RPMI8226 (cell line): ENCODE data around the gene TMEM147.

Experiments used
- DNase-seq: peaks from one replicate; pipeline ENCODE4 v3.0.0-alpha.2; 2015

The TMEM147 gene, protein sequence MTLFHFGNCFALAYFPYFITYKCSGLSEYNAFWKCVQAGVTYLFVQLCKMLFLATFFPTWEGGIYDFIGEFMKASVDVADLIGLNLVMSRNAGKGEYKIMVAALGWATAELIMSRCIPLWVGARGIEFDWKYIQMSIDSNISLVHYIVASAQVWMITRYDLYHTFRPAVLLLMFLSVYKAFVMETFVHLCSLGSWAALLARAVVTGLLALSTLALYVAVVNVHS

DNA sequence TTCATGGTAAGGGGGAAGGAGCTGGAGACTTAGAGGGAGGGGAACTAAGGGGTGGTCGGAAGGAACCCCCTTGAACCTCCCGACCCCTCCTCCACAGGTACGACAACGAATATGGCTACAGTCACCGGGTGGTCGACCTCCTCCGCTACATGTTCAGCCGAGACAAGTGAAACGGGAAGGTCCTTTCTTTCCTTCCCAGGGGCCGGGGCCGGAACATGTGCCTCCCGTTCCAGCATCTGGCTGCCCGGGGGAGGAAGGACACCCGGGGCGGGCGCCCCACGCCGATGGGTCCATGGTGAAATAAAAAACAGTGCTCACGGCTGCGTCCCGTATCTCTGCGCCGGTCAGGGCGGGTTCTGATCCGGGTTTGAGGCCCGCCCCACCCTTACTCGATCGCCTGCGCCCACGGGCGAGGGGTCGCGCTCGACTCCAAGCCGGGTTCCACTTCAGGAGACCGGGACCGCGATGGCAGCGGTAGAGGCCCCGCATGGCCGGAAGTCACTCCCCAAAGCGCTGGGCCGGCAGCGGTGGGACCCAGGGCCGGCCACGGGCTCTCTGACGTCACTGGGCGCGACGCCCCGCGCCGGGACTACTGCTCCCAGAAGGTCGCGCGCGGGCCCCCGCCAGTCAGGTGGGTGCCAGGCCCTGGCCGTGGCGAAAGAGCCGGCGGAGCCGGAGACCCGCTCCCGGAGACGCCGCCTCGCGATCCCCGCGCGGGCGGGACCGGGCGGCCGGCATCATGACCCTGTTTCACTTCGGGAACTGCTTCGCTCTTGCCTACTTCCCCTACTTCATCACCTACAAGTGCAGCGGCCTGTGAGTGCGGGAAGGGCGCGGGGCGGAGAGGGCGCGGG lies at the start of gene TMEM147:
Gene TMEM147, plus strand, starts transcription at position 626 of the 854 bp plus-strand sequence. Its CDS starts 114 bp downstream, at position 740.
- peak; percentile 90 for DNase-seq

DNA sequence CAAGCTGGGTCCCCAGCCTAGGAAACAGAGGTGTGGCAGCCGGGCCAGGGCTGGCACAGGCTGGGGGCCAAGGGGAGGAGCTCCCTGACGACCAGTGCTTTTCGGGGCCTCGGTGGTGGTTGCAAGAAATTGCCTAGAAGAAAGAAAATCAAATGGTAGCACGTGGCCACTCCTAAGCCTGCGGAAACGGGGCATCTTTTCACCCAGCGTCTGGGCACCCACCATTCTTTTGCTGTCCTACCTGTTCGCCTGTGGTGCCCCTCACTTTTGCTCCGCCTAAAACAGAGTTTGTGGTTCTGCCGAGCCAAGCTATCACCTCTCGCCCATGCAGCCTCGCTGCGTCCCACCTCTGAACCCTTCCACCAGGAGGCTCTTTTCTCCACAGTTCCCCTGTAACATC lies 48.0 kb upstream of the TMEM147 start:
- DNase-seq, result no peak

DNA sequence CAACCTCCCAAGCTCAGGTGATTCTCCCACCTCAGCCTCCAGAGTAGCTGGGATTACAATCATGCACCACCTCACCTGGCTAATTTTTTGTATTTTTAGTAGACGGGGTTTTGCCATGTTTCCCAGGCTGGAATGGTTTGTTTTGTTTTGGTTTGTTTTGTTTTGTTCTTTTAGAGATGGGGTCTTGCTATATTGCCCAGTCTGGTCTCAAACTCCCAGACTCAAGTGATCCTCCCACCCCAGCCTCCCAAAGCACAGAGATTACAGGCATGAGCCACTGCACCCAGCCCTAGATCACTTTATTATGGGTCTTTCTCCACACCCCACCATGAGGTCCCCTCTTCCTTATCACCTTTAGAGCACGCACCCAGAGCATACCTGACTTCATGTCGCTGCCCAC lies 47.2 kb upstream of the TMEM147 start:
- DNase-seq, result no peak

DNA sequence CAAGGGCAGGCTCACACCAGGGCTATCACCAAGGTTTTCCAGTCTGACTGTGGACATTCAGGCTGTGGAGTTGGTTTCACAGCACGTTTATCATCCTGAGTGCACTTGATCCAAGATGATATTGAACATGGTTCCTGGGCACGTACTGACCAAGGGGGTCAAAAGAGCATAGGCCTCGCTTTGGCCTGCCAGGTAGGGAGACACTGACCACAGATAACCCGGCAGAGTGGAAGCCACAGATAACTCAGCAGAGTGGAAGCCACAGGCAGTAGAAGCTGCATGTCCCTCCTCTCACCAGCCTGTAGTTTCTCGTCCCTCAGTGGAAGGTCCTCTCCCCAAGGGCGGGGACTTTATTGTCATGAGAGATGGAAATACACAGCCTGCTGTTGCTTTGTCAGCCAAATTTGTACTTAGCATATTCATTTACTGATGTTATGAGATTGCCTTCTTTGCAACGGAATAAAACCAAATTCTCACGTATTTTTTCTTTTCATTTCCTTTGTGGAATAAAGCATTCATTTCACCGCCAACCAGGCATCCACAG lies 46.4 kb upstream of the TMEM147 start:
- DNase-seq, result no peak

DNA sequence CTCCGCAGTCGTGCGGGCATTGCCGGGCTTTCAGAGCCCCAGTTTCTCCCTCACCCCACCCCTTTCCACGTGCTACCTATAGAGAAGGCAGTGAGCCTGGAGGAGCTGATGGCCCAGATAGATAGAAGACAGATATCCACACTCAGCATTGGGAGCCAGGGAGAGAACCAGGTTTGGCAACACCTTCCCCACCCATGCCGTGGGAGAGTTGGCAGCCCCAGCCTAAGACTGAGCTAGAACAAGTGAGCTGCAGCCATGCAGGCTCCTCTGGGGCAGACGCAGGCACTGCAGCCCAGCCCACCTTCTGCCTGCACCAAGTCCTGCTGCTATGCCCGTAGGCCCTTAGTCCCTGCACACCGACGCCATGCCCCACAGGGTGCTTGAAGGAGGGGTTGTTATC lies 44.8 kb upstream of the TMEM147 start:
- no peak for DNase-seq

DNA sequence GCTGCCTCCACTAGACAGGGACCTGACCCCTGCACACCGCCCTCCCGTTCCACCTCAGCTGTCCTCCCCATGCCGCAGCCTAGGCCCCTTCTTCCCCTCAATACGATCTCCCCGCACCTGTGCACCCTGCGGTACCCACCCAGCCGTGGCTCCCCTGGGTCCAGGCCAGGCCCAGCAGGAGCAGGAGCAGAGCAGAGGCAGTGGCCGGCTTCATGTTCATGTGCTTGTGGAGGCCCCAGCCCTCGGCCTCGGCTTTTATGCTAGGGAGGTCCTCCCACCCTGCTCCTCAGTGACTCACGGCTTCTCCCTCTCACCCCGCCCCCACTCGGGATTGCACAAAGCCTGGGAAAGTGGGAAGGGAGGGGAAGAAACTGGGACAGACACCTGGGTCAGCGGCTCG lies 43.7 kb upstream of the TMEM147 start:
- DNase-seq, result no peak

DNA sequence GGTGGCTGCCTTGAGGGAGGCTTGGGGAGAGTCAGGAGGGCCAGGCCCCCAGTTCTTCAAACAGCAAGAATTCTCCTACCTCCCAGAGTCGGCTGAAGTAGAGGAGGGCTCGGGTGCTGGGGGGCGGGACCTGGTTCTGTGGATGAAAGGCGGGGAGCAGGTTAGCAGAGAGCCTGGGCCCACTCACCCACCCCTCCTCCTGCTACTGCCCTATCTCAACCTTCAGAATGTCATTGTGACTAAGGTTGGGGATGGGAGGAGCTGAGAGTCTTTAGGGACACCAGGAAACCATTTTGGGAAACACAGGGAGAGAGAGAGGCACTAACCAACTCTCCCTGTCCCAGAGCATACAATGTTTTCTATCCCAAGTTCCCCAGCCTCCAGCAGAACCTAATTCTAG lies 42.7 kb upstream of the TMEM147 start:
- DNase-seq, result no peak

DNA sequence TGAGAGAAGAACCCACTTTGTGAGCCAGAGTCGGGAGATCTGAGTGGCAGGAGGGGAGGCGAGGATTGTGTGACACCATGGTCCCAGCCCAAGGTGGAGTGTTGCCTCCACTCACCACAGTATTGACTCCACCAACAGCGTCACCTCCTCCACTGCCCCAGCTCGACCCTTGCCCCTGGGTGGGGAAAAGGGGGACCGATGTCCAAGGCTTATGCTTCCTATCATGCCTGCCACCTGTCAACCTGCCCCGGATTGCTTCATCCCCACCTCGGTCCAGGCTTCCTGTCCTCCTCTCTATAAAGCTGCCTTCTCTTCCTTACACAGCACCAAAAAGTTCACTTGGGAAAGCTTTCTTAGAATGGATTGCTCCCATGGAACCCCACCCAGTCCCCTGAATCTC lies 39.4 kb upstream of the TMEM147 start:
- DNase-seq, result no peak

DNA sequence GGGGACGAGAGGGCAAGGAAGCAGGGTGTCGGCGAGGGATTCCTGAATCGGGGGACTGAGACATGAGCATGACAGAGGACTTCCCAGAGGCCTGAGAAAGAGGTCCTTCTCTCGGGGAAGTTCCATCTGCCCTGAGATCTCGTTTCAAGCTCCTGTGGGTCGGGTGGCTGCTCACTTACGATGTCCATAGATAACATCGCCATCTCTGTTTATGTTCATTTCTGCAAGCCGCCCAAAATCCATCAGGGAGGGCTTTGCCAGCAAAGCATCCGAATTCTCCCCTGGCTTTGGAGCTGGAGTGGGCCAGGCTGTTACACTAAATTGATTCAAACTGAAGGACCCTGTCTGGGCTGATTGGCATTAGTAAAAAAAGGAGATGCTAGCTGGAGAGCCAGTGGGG lies 37.9 kb upstream of the TMEM147 start:
- no peak for DNase-seq

DNA sequence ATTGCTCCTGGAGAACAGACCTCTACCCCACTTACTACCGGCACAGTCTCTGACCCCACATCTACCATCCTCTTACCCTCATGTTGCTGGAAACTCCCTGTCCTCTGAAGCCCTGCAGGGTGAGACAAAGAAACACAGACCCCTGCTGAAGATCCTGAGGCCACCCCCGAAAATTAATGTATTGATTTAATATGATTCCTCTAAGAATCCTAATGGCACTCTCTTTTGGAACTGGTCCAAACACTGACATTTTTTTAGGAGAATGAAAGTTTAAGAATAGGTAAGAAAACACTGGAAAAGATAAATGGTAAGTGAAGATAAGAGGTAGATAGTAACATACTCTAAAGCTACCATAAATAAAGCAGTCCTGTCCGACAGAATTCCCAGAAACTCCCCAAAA lies 37.3 kb upstream of the TMEM147 start:
- no peak for DNase-seq

DNA sequence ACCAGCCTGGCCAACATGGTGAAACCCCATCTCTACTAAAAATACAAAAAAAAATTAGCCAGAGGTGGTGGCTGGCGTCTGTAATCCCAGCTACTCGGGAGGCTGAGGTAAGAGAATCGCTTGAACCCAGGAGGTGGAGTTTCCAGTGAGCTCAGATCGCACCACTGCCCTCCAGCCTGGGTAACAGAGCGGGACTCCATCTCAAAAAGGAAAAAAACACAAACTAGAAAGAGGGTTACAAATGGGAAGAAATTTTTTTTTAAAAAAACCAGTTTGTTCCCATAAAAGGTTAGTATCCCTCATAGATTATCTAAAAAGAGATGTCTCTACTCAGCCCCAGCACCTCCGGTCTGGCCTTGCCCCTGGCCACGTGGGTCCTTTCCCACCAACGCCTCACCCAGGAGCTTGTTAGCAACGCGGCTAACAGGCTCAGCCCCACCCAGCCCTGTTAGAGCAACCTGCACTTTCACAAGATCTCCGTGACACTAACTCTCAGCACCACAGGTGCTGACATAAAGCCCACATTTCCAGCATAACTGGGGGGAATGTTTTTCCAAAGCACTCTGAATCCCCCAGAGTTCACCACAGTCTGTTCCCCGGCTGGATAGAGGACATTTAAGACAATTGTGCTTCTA lies 36.3 kb upstream of the TMEM147 start:
- peak; percentile 74 for DNase-seq

DNA sequence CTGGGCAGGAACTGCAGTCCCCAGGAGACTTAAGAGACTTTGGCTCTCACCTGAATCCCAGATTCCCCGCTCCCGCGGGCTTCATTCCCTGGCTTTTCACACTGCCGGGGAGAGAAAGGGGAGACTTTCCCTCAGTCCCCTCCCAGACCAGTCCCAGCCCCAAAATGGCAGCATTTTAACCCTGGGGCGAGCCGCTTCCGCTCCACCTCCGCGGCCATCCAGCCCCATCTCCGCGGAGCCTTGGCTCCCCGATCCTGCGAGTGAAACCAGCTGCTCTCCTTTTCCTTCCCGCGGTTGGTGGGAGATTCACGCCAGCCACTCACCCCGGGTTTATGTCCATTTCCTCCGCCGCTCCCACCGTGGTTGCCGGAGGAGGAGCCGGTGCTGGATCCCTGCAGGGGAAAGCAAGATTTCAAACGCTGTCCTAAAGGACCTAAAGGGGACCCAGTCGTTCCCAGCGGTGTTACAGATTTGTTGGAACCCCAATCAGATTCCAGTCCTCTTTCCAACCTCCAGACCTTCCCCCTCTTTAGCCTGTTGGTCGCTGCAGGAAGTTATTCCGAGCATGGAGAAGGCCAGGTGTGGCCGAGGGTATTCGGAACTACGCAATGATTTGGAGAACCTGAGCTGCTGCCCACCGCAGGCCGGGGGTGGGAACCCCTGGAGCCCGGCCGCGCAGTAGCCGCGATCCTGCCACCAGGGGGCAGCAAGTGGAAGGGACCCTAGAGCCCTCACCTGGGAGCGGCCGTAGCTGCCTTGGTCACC lies 35.4 kb upstream of the TMEM147 start:
- peak; percentile 72 for DNase-seq

DNA sequence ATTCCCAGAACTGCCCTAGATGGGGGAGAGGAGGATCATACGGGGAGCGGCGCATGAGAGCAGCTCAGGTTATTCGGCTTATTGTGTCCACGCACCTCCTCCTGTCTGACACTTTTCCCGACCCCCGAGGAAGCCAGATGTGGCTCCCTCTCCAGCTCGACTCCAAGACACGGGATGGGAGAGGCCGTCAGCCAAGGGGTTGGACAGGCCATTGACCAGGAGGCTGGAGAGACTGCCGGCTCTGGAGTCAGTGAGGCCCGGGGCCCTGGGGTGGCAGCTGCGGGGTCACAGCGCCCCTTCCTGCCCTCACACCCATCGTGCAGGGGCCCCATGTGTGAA lies 34.8 kb upstream of the TMEM147 start:
- DNase-seq, result no peak

DNA sequence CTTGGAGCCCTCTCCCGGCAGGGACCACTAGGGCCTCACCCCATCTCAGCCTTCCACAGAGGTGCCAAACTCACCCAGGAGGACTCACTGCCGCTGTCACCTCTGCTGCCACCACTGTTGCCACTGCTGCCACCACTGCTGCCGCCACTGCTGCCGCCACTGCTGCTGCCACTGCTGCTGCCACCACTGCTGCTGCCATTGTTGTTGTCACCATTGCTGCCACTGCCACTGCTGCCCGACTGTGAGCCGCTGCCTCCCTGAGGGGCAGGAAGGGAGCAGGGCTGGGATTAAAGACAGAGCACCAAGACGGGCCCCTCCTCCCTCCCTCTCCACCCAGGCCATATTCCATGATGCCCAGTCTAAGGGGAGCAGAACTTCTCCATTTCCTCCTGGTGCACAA lies 34.1 kb upstream of the TMEM147 start:
- no peak for DNase-seq

DNA sequence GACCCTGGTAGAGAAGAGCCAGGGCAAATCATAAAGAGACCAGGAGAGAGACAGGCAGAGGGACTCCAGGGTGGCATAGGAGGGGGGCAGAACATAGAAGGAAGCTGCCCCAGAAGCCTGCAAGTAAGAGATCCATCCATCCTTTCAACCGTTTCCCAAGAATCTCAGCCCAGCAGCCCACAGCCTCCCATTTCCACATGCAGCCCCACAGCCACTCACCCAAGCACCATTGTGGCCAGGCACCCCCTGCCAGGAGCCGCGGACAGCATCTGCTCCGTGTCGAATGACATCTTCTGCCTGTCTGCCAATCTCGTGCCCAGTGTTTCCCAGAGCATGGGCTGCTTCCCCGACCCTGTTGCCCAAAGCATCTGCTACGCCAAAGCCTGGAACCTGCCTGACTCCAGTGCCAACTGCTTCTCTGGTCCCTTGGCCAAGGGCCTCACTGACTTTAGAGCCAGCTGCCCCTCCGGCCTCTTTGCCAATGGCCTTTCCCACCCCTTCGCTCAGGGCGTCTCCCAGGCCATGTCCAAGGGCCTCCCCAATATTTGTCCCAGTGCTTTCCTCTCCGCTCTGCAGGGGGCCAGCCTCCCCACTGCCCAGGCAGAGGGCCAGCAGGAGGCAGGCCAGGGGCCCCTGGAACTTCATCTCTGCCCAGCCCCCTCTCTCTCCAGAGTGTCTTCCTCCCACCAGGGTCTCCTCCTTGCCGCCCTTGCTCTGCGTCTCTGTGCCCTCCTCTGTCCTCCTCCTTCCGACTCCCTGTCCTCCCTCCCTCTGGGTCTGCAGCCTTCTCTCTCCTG lies 32.4 kb upstream of the TMEM147 start:
- DNase-seq, result no peak

DNA sequence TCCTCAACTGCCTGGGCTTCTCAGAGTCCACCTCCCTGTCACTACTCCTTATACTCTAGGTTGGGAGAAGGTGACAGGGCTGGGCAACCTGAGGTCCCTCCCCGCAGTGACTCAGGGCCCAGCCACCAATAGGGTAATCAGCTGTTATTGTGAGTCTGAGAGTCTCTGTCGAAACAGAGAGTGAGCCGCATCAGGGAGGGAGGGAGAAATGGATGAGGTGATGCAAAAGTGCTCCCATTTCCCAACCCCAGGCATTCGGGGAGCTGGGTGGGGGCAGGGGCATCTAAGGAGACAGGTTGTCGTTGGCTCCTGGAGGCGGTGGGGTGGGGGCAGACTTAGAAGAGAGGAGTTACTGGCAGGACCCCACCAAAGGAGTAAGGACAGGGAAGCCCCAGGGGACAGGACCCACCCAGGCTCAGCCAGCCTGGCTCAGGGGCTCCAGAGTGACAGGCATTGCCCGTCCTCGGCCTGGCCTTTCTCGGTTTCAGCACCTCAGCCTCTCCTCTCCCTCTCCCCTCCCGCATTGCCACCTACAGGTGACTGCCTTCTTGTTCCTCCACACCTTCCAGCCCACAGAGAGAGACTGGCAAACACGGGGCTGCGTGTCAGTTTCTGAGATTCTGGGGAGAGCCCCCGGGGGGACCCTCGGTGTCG lies 31.7 kb upstream of the TMEM147 start, which contains the start of gene DMKN:
Gene DMKN, minus strand, starts transcription at position 22 of the 654 bp plus-strand sequence. CDS start 174 bp downstream, outside the sequence.
- peak; percentile 53 for DNase-seq

DNA sequence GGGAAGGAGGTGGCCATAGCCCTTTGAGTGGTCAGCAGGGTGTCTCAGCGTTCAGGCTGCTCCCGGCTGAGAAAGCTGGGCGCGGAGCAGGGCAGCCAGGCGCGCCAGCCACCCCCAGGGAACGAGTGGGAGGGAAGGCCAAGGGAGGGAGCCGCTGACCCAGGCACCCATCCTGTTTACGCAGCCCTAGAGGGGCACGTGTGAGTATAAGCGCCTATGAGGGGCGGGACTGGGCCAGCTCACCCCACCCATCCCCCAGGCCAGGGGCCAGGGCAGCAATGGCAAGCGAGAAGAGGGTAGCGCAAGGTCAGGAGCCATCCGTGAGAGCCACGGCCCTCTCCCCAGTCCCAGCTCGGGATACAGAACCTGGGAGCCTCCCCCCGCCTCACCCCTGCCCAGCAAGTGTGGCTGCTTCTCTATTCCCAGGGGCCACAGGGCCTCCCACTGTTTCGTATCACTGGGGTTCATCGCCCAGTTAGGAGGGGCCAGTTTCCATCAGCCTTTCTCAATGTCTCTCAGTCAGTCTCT lies 31.1 kb upstream of the TMEM147 start:
- DNase-seq, result no peak

DNA sequence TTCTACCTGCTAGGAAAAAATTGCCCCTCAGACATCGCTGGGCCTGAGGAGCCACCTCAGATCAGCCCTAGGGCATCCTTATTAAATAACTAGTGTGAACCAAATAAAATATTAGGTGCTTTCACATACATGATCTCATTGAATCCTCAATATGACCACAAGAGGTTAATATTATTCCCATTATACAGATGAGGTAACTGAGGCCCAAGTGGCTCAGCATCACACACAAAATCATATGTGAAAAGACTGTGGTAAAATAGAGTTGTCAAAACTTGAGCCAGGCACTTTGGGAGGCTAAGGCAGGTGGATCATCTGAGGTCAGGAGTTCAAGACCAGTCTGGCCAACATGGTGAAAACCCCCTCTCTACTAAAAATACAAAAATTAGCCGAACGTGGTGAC lies 29.1 kb upstream of the TMEM147 start:
- no peak for DNase-seq

DNA sequence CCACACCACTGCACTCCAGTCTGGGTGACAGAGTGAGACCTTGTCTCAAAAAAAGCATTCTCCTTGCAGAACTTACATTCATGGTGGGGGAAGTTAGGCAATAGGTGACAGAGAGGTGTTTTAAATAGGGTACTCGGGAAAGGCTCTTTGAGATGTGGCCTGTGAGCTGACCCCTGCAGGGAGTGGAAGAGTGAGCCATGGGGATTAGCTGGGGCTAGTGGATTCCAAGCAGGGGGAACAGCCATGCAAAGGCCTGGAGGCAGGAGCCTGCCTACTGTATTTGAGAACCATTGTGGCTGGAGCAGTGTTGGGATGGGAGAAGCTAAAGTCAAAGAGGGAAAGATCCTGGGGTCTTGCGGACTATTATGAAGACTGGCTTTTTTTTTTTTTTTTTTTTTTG lies 28.1 kb upstream of the TMEM147 start:
- DNase-seq, result no peak

DNA sequence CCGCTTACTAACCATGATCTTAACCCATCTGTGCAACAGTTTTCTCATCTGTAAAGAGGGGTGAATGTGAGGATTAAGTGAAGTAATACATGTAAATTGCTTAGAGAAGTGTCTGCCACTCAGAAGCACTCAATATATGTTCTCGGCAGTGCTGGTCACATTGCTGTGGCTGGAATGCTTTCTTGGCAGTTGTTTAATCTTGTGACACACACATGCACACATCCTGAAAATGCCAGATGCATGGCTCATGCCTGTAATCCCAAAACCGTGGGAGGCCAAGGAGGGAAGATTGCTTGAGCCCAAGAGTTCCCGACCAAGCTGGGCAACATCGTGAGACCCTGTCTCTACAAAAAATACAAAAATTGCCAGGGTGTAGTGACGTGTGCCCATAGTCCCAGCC lies 27.1 kb upstream of the TMEM147 start:
- no peak for DNase-seq

DNA sequence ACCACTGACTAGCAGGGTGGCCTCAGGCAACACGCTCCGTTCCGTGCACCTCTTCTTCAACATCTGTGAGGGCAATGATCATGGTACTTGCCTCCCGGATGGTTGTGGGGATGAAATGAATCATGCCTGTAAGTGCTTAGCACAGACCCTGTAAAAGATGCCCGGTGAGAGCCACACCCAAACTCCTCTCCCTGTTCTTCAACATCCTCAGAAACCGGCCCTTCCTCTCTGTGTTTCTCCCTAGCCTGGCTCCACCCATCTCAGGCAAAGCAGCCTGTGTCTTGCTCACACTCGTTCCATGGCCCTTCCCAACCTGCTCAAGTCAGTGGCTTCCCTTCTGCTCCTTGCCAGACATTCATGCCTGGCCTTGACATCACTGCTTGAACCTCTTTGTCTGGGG lies 26.1 kb upstream of the TMEM147 start:
- DNase-seq, result no peak
